Measurements from ENCODE around the gene ANKFY1.
A peak's percentile ranks its signal among the peaks of the same experiment; 100 is the strongest.

Gene ANKFY1

DNA sequence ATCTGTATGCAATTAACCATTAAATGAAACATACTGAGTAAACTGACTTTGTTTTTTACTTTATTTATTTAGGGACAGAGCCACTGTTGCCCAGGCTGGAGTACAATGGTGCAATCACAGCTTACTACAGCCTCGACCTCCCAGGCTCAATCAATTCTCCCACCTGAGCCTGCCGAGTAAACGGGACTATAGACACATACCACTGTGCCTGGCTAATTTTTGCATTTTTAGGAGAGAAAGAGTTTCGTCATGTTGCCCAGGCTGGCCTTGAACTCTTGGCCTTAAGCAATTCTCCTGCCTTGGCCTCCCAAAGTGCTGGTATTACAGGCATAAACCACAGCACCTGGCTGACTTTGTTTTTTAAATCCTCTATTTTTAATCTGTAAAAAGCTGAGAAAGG is 42.6 kb downstream of the ANKFY1 start:
- H3K4me3 ChIP-seq (ENCODE audit: low read length), result no peak overlapping the region

GRCh38 chr17:4220655-4221054 is 43.1 kb downstream of the ANKFY1 start:
- no peaks in the 10 kb centered on the region for H3K4me1 ChIP-seq (ENCODE audit: control insufficient read depth, low read depth, low read length)
- no peak overlapping the region for H3K4me3 ChIP-seq (ENCODE audit: low read length)
- no peak overlapping the region for H3K9ac ChIP-seq (ENCODE audit: low read length)
- no peak overlapping the region for H3K4ac ChIP-seq (ENCODE audit: low read depth, low read length)
- no peak overlapping the region for H4K8ac ChIP-seq (ENCODE audit: low read depth, low read length)
- H2BK120ac ChIP-seq (ENCODE audit: low read depth, low read length), result no peak overlapping the region
- H3K56ac ChIP-seq (ENCODE audit: low read length), result no peak overlapping the region
- no peak overlapping the region for H3K4me2 ChIP-seq (ENCODE audit: low read length)
- no peaks in the 10 kb centered on the region for H3K27me3 ChIP-seq (ENCODE audit: insufficient read depth, low read length, poor library complexity)
- no CpG with 5 or more reads among the region's 7 CpGs for WGBS (ENCODE audit: extremely low coverage, insufficient coverage, low lambda C conversion rate)
- no peak overlapping the region for H2AK5ac ChIP-seq (ENCODE audit: low read length)
- H3K18ac ChIP-seq (ENCODE audit: low read length), result no peak overlapping the region
- no peak for DNase-seq
- no peak overlapping the region for H3K27ac ChIP-seq (ENCODE audit: low read depth, low read length)
- no peaks in the 10 kb centered on the region for H3K79me2 ChIP-seq (ENCODE audit: control insufficient read depth, insufficient read depth, low read length)
- H3K79me1 ChIP-seq (ENCODE audit: low read length), result no peaks in the 10 kb centered on the region
- no peak overlapping the region for H4K5ac ChIP-seq (ENCODE audit: low read length)
- H2BK15ac ChIP-seq (replicated peaks; ENCODE audit: low read depth), result no peak overlapping the region
- H3K36me3 ChIP-seq (ENCODE audit: control insufficient read depth, insufficient read depth, low read length), result no peaks in the 10 kb centered on the region
- H2BK5ac ChIP-seq (ENCODE audit: low read length), result no peak overlapping the region
- no peak overlapping the region for H3K23ac ChIP-seq (ENCODE audit: low read length)

More for the DNA sequence above, 42.6 kb downstream of the ANKFY1 start:
- no peak for DNase-seq
- Histone ChIP-seq H2AK5ac (ENCODE audit: low read length) (no peak overlapping the region), H3K27ac (ENCODE audit: low read depth, low read length) (no peak overlapping the region), H3K9ac (ENCODE audit: low read length) (no peak overlapping the region), H3K79me1 (ENCODE audit: low read length) (no peaks in the 10 kb centered on the region), H3K56ac (ENCODE audit: low read length) (no peak overlapping the region), H3K36me3 (ENCODE audit: control insufficient read depth, insufficient read depth, low read length) (no peaks in the 10 kb centered on the region), H3K18ac (ENCODE audit: low read length) (no peak overlapping the region), H3K79me2 (ENCODE audit: control insufficient read depth, insufficient read depth, low read length) (no peaks in the 10 kb centered on the region), H2BK120ac (ENCODE audit: low read depth, low read length) (no peak overlapping the region), H3K4me1 (ENCODE audit: control insufficient read depth, low read depth, low read length) (no peaks in the 10 kb centered on the region), H4K8ac (ENCODE audit: low read depth, low read length) (no peak overlapping the region), H3K4me2 (ENCODE audit: low read length) (no peak overlapping the region), H3K23ac (ENCODE audit: low read length) (no peak overlapping the region), H4K5ac (ENCODE audit: low read length) (no peak overlapping the region), H3K4ac (ENCODE audit: low read depth, low read length) (no peak overlapping the region), H2BK15ac (replicated peaks; ENCODE audit: low read depth) (no peak overlapping the region), H3K27me3 (ENCODE audit: insufficient read depth, low read length, poor library complexity) (no peaks in the 10 kb centered on the region), H2BK5ac (ENCODE audit: low read length) (no peak overlapping the region)
- no CpG with 5 or more reads among the region's 4 CpGs for WGBS (ENCODE audit: extremely low coverage, insufficient coverage, low lambda C conversion rate)

- Histone ChIP-seq H3K27ac (ENCODE audit: low read depth, low read length) (no peak overlapping the region), H3K4me2 (ENCODE audit: low read length) (no peak overlapping the region), H2BK120ac (ENCODE audit: low read depth, low read length) (no peak overlapping the region), H3K23ac (ENCODE audit: low read length) (no peak overlapping the region), H2BK5ac (ENCODE audit: low read length) (no peak overlapping the region), H4K8ac (ENCODE audit: low read depth, low read length) (no peak overlapping the region), H3K79me1 (ENCODE audit: low read length) (no peaks in the 10 kb centered on the region), H3K4ac (ENCODE audit: low read depth, low read length) (no peak overlapping the region), H3K4me1 (ENCODE audit: control insufficient read depth, low read depth, low read length) (no peaks in the 10 kb centered on the region), H3K9ac (ENCODE audit: low read length) (no peak overlapping the region), H4K5ac (ENCODE audit: low read length) (no peak overlapping the region), H2BK15ac (replicated peaks; ENCODE audit: low read depth) (no peak overlapping the region), H3K18ac (ENCODE audit: low read length) (no peak overlapping the region), H2AK5ac (ENCODE audit: low read length) (no peak overlapping the region), H3K56ac (ENCODE audit: low read length) (no peak overlapping the region), H3K4me3 (ENCODE audit: low read length) (no peak overlapping the region), H3K79me2 (ENCODE audit: control insufficient read depth, insufficient read depth, low read length) (no peaks in the 10 kb centered on the region), H3K36me3 (ENCODE audit: control insufficient read depth, insufficient read depth, low read length) (no peaks in the 10 kb centered on the region), H3K27me3 (ENCODE audit: insufficient read depth, low read length, poor library complexity) (no peaks in the 10 kb centered on the region)
- no CpG with 5 or more reads among the region's 3 CpGs for WGBS (ENCODE audit: extremely low coverage, insufficient coverage, low lambda C conversion rate)
- no peak for DNase-seq
These were observed 44.5 kb downstream of the ANKFY1 start for GRCh38 chr17:4219241-4219640.

DNA sequence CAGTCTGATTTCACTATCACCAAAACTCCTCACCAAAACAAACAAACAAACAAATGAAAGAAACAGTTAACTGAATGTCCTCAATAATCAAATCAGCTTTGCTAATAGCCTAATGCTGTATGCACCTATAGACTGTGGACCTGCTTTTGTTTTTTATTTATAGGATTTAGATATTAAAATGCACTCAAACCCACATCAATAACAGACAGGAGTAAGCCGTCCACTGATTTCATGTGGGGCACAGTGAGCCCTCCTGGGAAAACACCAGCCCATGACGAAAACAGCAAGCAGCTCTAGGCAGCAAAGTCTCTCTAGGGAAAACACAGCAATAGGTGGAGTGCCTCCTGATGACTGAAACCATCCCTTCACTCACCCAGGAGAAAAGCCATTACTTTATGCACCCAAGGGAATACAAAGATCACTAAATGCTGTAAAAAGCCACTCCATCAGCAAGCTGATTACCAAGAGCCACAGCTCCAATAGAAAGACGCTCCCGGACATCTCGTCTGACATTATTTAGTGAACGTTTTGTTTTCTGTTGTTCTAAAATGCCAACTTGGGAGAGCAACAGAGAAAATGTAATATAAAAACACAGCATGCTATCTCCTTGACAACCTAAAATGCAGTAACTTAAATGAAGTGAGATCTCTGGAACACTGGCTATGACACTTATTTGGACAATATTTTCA is 47.8 kb downstream of the ANKFY1 start:
- no peak overlapping the region for H2BK120ac ChIP-seq (ENCODE audit: low read depth, low read length)
- H3K4ac ChIP-seq (ENCODE audit: low read depth, low read length), result no peak overlapping the region
- no peak for DNase-seq
- H3K79me1 ChIP-seq (ENCODE audit: low read length), result no peaks in the 10 kb centered on the region
- no peak overlapping the region for H3K27ac ChIP-seq (ENCODE audit: low read depth, low read length)
- no peak overlapping the region for H2BK5ac ChIP-seq (ENCODE audit: low read length)
- no peak overlapping the region for H2BK15ac ChIP-seq (replicated peaks; ENCODE audit: low read depth)
- no peak overlapping the region for H3K4me3 ChIP-seq (ENCODE audit: low read length)
- WGBS (ENCODE audit: extremely low coverage, insufficient coverage, low lambda C conversion rate), result no CpG with 5 or more reads among the region's 6 CpGs
- H3K27me3 ChIP-seq (ENCODE audit: insufficient read depth, low read length, poor library complexity), result no peaks in the 10 kb centered on the region
- no peak overlapping the region for H3K9ac ChIP-seq (ENCODE audit: low read length)
- no peak overlapping the region for H4K5ac ChIP-seq (ENCODE audit: low read length)
- no peak overlapping the region for H2AK5ac ChIP-seq (ENCODE audit: low read length)
- H3K18ac ChIP-seq (ENCODE audit: low read length), result no peak overlapping the region
- H3K23ac ChIP-seq (ENCODE audit: low read length), result no peak overlapping the region
- H4K8ac ChIP-seq (ENCODE audit: low read depth, low read length), result no peak overlapping the region
- H3K56ac ChIP-seq (ENCODE audit: low read length), result no peak overlapping the region
- H3K4me2 ChIP-seq (ENCODE audit: low read length), result no peak overlapping the region
- no peaks in the 10 kb centered on the region for H3K79me2 ChIP-seq (ENCODE audit: control insufficient read depth, insufficient read depth, low read length)
- no peaks in the 10 kb centered on the region for H3K36me3 ChIP-seq (ENCODE audit: control insufficient read depth, insufficient read depth, low read length)
- H3K4me1 ChIP-seq (ENCODE audit: control insufficient read depth, low read depth, low read length), result no peaks in the 10 kb centered on the region

DNA sequence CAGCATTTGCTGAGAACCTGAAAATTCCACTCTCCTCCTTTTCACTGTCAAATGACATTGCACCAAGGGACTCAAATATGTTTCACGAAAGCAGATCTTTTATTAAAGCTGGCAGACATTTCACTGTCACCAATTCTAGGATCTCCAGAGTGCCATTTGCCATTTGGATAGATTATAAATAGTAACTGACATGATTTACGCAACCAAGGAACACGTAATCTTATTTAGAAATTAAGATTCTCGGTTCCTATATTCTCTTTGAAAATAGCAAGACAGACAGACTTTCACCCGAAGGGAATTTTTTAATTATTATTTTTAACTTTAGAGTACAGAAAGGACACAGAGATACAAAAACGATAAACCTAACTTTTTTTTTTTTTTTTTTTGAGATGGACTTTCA is 49.6 kb downstream of the ANKFY1 start:
- no peaks in the 10 kb centered on the region for H3K4me1 ChIP-seq (ENCODE audit: control insufficient read depth, low read depth, low read length)
- H3K79me2 ChIP-seq (ENCODE audit: control insufficient read depth, insufficient read depth, low read length), result no peaks in the 10 kb centered on the region
- no peak overlapping the region for H3K9ac ChIP-seq (ENCODE audit: low read length)
- H4K8ac ChIP-seq (ENCODE audit: low read depth, low read length), result no peak overlapping the region
- no peak overlapping the region for H4K5ac ChIP-seq (ENCODE audit: low read length)
- no CpG with 5 or more reads among the region's 6 CpGs for WGBS (ENCODE audit: extremely low coverage, insufficient coverage, low lambda C conversion rate)
- no peak overlapping the region for H2AK5ac ChIP-seq (ENCODE audit: low read length)
- no peak overlapping the region for H3K56ac ChIP-seq (ENCODE audit: low read length)
- H3K4me2 ChIP-seq (ENCODE audit: low read length), result no peak overlapping the region
- H3K79me1 ChIP-seq (ENCODE audit: low read length), result peaks cover 2% of the 10 kb centered on the region
- no peak overlapping the region for H3K23ac ChIP-seq (ENCODE audit: low read length)
- H3K36me3 ChIP-seq (ENCODE audit: control insufficient read depth, insufficient read depth, low read length), result no peaks in the 10 kb centered on the region
- H3K27me3 ChIP-seq (ENCODE audit: insufficient read depth, low read length, poor library complexity), result no peaks in the 10 kb centered on the region
- H2BK5ac ChIP-seq (ENCODE audit: low read length), result no peak overlapping the region
- H3K4me3 ChIP-seq (ENCODE audit: low read length), result no peak overlapping the region
- no peak overlapping the region for H3K27ac ChIP-seq (ENCODE audit: low read depth, low read length)
- H3K18ac ChIP-seq (ENCODE audit: low read length), result no peak overlapping the region
- no peak overlapping the region for H2BK15ac ChIP-seq (replicated peaks; ENCODE audit: low read depth)
- no peak overlapping the region for H3K4ac ChIP-seq (ENCODE audit: low read depth, low read length)
- no peak for DNase-seq
- H2BK120ac ChIP-seq (ENCODE audit: low read depth, low read length), result no peak overlapping the region

GRCh38 chr17:4209611-4210010 is 54.2 kb downstream of the ANKFY1 start:
- Histone ChIP-seq H2BK15ac (replicated peaks; ENCODE audit: low read depth) (no peak overlapping the region), H3K36me3 (ENCODE audit: control insufficient read depth, insufficient read depth, low read length) (peaks cover 1% of the 10 kb centered on the region), H3K4me3 (ENCODE audit: low read length) (no peak overlapping the region), H3K4me1 (ENCODE audit: control insufficient read depth, low read depth, low read length) (no peaks in the 10 kb centered on the region), H3K56ac (ENCODE audit: low read length) (peak overlapping the region; percentile 32), H3K9ac (ENCODE audit: low read length) (no peak overlapping the region), H3K27me3 (ENCODE audit: insufficient read depth, low read length, poor library complexity) (no peaks in the 10 kb centered on the region), H2BK120ac (ENCODE audit: low read depth, low read length) (no peak overlapping the region), H4K8ac (ENCODE audit: low read depth, low read length) (no peak overlapping the region), H2BK5ac (ENCODE audit: low read length) (no peak overlapping the region), H3K79me2 (ENCODE audit: control insufficient read depth, insufficient read depth, low read length) (no peaks in the 10 kb centered on the region), H3K23ac (ENCODE audit: low read length) (no peak overlapping the region), H3K4ac (ENCODE audit: low read depth, low read length) (no peak overlapping the region), H3K79me1 (ENCODE audit: low read length) (peaks cover 2% of the 10 kb centered on the region), H3K27ac (ENCODE audit: low read depth, low read length) (no peak overlapping the region), H3K18ac (ENCODE audit: low read length) (no peak overlapping the region), H4K5ac (ENCODE audit: low read length) (no peak overlapping the region), H2AK5ac (ENCODE audit: low read length) (no peak overlapping the region), H3K4me2 (ENCODE audit: low read length) (no peak overlapping the region)
- no peak for DNase-seq
- no CpG with 5 or more reads among the region's 7 CpGs for WGBS (ENCODE audit: extremely low coverage, insufficient coverage, low lambda C conversion rate)
